HG03378 (cell line): Measurements from ENCODE around the gene DAB2IP.

Experiments
- ATAC-seq: cut with Tn5 transposase; IDR thresholded peaks from one replicate; pipeline ENCODE4 v1.9.1; 2021; ENCODE audit warnings: mild to moderate bottlenecking, moderate library complexity; ENCODE audit not compliant: unreplicated experiment

DAB2IP gene

GRCh38 chr9:121827251-121827967, 176.0 kb downstream of the DAB2IP start:
- ATAC-seq = no peak

GRCh38 chr9:121830441-121831140, 179.2 kb downstream of the DAB2IP start:
- no peak for ATAC-seq

GRCh38 chr9:121831869-121832268, 180.4 kb downstream of the DAB2IP start:
- no peak for ATAC-seq

GRCh38 chr9:121833061-121833460, 181.6 kb downstream of the DAB2IP start:
- ATAC-seq = no peak
